ENCODE results near the gene B3GAT1.

- no peak for TF ChIP-seq ZNF384 (IDR thresholded peaks at IDR 0.05)
- no peak for TF ChIP-seq FOXK2 (IDR thresholded peaks at IDR 0.05)
- no peak for TF ChIP-seq CTBP1 (IDR thresholded peaks at IDR 0.05; ENCODE audit: borderline replicate concordance)
- TF ChIP-seq ELF4 (IDR thresholded peaks at IDR 0.05), result no peak
- TF ChIP-seq FOXM1 (IDR thresholded peaks at IDR 0.05; ENCODE audit: borderline replicate concordance), result no peak
- no peak for TF ChIP-seq BHLHE40 (IDR thresholded peaks at IDR 0.05; ENCODE audit: borderline replicate concordance)
- no peak for TF ChIP-seq L3MBTL2 (conservative IDR thresholded peaks at IDR 0.05)
Observed at GRCh38 chr11:134332782-134333181, 79.3 kb downstream of the B3GAT1 start.

Measured in HEK293T (cell line).